Ureter (tissue), 1 donor: ENCODE data around the gene SLC12A9. TPM values are rescaled to one million over a fixed set of nuclear protein-coding genes. Genes with fewer than 3 reads are reported as not detected.

ENCODE experiments used
- DNase-seq: peaks from one replicate; pipeline ENCODE4 v3.0.0-alpha.2; 2020; ENCODE audit warnings: low spot score
- total RNA-seq: library from RNA; stranded (reverse); gene quantifications from one replicate; pipeline ENCODE4 v1.2.4, GENCODE V29; 2023
- donor health status: DM: yes; HTN: yes; CAD: no.

Gene SLC12A9
- total RNA-seq, 1 donor from 2014 or later = 41.9 TPM

GRCh38 chr7:100882785-100883526 lies 30.4 kb downstream of the SLC12A9 start:
- DNase-seq = no peak

- no peak for DNase-seq
Measured at GRCh38 chr7:100884736-100885439, 32.4 kb downstream of the SLC12A9 start.

GRCh38 chr7:100885440-100886141 lies 33.1 kb downstream of the SLC12A9 start:
- DNase-seq = no peak

GRCh38 chr7:100886142-100886935 lies 33.8 kb downstream of the SLC12A9 start:
- no peak for DNase-seq

GRCh38 chr7:100886936-100887515 lies 34.5 kb downstream of the SLC12A9 start:
- DNase-seq = no peak

- DNase-seq = peak; percentile 57
Measured at GRCh38 chr7:100887516-100888290, 35.2 kb downstream of the SLC12A9 start.

- no peak for DNase-seq
Measured at GRCh38 chr7:100888291-100888987, 35.9 kb downstream of the SLC12A9 start.

GRCh38 chr7:100888988-100889750 lies 36.7 kb downstream of the SLC12A9 start, which contains the start of gene UFSP1:
TSS of gene UFSP1 (minus strand) at chr7:100889715. CDS start at chr7:100889271, 444 bp downstream.
- no peak for DNase-seq

- peak; percentile 57 for DNase-seq
Measured at GRCh38 chr7:100890653-100891567, 38.4 kb downstream of the SLC12A9 start.

GRCh38 chr7:100891568-100892247 lies 39.2 kb downstream of the SLC12A9 start:
- DNase-seq = no peak

- DNase-seq = peak; percentile 50
Measured at GRCh38 chr7:100892364-100893317, 40.1 kb downstream of the SLC12A9 start.

GRCh38 chr7:100893318-100893895 lies 40.9 kb downstream of the SLC12A9 start:
- no peak for DNase-seq

- DNase-seq = no peak
Measured at GRCh38 chr7:100893910-100894721, 41.6 kb downstream of the SLC12A9 start.

GRCh38 chr7:100894860-100895700 lies 42.6 kb downstream of the SLC12A9 start:
- DNase-seq = peak; percentile 63
